ENCODE data around the gene CCDC85C.

CCDC85C gene

GRCh38 chr14:99604766-99605298, 825 bp upstream of the CCDC85C start:
- DNase-seq: peak; percentile 83

GRCh38 chr14:99604278-99604765, 315 bp upstream of the CCDC85C start:
- DNase-seq: peak; percentile 99

- peak; percentile 29 for DNase-seq
Observed at GRCh38 chr14:99602788-99603415, 1.1 kb downstream of the CCDC85C start.

GRCh38 chr14:99602054-99602787, 1.8 kb downstream of the CCDC85C start:
- peak; percentile 45 for DNase-seq

GRCh38 chr14:99601361-99601831, 2.6 kb downstream of the CCDC85C start:
- no peak for DNase-seq

GRCh38 chr14:99600232-99600888, 3.6 kb downstream of the CCDC85C start:
- no peak for DNase-seq

GRCh38 chr14:99599393-99599792, 4.6 kb downstream of the CCDC85C start:
- DNase-seq: no peak

GRCh38 chr14:99598774-99599173, 5.2 kb downstream of the CCDC85C start:
- DNase-seq: peak; percentile 26

- peak; percentile 57 for DNase-seq
Observed at GRCh38 chr14:99597911-99598600, 6.0 kb downstream of the CCDC85C start.

- no peak for DNase-seq
Observed at GRCh38 chr14:99596772-99597171, 7.2 kb downstream of the CCDC85C start.

GRCh38 chr14:99596071-99596627, 7.9 kb downstream of the CCDC85C start:
- DNase-seq: no peak

GRCh38 chr14:99595524-99595923, 8.5 kb downstream of the CCDC85C start:
- no peak for DNase-seq

- no peak for DNase-seq
Observed at GRCh38 chr14:99595034-99595433, 9.0 kb downstream of the CCDC85C start.

GRCh38 chr14:99593971-99594841, 9.8 kb downstream of the CCDC85C start:
- DNase-seq: no peak

- no peak for DNase-seq
Observed at GRCh38 chr14:99592933-99593753, 10.9 kb downstream of the CCDC85C start.

- DNase-seq: no peak
Observed at GRCh38 chr14:99592394-99592793, 11.6 kb downstream of the CCDC85C start.

GRCh38 chr14:99590746-99591555, 13.1 kb downstream of the CCDC85C start:
- no peak for DNase-seq

- no peak for DNase-seq
Observed at GRCh38 chr14:99589651-99590530, 14.1 kb downstream of the CCDC85C start.

- DNase-seq: no peak
Observed at GRCh38 chr14:99589031-99589441, 15.0 kb downstream of the CCDC85C start.

Measured in NCI-H82 (cell line).